ENCODE data around the gene MARK2.

The MARK2 gene

DNA sequence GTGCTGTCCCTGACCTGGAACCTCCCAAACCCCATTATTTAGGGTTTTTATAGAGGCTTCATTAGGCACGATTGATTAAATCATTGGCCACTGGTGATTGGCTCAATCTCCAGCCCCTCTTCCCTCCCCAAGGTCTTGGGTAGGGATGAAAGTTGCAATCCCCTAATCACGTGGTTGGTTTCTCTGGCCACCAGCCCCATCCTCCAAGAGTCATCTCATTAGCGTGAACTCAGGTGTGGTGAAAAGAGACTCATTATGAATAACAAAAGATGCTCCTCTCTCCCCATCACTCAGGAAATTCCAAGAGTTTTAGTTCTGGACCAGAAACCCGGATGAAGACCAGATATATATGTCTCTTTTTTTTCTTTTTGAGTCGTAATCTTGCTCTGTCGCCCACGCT lies 7.6 kb upstream of the MARK2 start:
- no peak for DNase-seq

- no peak for DNase-seq
Observed at GRCh38 chr11:63832336-63832735, 6.6 kb upstream of the MARK2 start.

GRCh38 chr11:63833048-63833447 lies 5.9 kb upstream of the MARK2 start:
- DNase-seq, result no peak

DNA sequence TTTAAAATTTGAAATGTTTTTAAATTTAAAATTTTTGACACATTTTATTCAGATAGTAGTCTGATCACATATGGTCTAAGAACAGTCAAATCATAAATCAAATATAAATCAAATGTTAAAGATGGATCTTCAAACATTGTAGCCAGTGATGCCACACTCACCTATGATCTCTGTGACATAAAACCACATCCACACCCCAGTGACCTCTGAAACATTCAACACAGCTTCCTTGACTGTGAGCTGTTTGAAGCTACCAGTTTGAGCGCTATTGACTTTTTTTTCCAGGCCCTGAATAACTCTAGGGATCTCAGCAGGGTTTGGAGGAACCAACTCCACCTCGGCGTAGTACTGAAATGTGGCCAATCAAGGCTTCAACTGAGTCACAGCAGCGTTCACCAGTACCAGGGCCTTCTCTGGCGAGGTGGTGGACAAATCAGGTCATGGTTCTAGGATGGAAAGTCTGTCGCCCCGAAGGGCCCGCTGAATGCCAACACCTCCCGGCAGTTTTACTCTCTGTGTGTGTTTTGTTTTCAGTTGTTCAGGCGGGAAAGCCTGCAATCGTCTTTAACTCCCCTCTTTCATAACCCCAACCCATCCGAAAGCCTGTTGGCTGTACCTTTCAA lies 4.3 kb upstream of the MARK2 start:
- DNase-seq, result no peak

DNA sequence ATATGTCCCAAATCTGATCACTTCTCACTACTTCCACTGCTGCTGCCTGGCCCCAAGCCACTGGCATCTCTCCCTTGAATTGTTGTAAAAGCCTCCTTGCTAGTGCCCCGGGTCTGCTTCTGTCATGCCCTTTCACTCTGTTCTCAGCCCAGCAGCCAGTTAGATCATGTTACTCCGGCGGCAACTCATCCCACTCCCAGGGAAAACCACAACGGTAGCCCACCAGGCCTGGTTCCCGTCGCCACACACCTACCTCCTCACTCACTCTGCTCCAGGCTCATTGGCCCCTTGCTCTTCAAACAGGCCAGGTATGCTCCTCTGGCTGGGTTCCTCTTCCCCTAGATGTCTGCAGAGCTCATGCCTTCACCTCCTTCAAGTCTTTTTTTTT lies 3.8 kb upstream of the MARK2 start:
- no peak for DNase-seq

DNA sequence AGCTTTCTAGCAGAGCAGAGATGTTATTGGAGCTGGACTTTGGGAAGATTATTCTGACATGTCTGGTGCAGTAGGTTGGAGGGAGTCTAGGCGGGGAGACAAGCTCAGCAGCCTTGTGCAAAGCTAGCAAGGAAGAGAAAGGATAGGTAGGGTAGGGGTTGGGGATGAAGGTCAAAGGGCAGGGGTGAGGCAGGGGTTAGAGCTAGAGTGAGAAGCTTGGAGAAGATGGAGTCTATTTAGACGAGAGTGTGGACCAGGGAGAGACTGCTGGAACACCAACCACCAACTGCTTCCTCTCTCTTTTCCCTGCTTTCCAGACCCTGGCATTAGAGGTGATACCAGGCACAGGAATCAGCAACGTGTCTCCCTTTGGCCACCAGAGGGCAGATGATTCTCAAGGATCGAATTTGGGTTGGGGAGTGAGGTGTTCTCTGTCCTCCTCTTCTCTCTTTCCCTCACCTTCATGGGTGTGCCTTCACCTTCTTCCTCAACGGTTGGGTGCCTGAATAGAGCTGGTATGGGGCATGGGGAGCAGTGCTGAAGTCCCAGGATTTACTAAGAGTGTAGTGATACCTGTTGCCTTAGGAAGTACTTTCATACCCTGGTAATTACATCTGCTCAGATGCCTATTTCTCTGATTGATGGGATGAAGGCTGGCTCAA lies 1.8 kb upstream of the MARK2 start:
- DNase-seq, result peak; percentile 67

DNA sequence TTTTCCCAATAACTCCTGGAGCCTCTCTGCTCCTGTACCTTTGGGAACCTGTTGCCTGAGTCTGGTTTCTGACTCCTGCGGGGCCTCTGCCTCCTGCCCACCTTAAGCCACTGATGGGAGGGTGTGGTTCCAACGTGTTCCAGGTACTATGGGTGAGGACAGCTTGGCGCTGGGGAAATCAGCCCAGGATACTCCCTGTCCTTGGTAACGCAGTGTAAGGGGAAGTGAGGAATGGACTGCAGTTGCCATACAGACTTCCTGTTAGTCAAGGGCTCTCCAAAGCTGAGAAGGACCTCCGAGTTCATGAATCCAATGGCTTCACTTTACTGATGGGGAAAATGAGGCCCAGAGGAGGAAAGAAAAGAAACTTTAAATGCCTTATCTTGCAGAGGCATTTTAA lies 1.2 kb upstream of the MARK2 start:
- DNase-seq, result no peak

GRCh38 chr11:63838150-63838677 lies 696 bp upstream of the MARK2 start:
- no peak for DNase-seq

GRCh38 chr11:63839508-63840355 lies 822 bp downstream of the MARK2 start:
- no peak for DNase-seq

DNA sequence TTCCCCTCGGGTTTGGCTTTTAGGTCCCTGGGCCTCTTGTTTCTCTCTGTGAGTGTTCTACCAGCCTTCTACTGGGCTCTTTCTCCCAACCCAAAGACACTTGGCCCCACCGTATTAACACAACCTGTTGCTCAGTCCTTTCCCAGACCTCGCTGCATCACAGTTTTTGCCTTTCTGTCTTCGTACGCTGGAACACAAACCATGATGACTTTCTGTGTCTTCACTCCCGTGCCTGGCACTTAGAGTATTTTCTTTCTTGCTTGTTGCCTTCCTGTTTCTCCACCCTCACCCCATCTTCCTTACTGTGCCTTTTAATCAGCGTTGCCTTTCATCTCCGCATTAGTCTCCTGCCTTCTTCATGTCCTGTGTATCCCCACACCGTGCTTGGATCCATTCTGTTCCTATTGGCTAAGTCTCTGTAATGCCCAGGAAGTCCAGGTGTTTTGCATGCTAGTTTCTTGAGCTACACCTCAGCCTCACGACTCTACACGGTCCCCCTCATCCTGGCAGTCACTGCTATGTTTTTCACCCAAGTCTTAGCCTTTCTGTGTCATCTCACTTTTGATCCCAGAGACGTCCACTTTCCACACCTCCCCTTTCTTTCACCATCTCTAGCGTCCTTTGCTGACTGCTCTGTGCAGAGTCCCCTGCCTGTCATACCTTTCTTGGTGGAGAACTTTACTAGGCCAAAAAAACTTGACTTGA lies 1.6 kb downstream of the MARK2 start:
- no peak for DNase-seq

DNA sequence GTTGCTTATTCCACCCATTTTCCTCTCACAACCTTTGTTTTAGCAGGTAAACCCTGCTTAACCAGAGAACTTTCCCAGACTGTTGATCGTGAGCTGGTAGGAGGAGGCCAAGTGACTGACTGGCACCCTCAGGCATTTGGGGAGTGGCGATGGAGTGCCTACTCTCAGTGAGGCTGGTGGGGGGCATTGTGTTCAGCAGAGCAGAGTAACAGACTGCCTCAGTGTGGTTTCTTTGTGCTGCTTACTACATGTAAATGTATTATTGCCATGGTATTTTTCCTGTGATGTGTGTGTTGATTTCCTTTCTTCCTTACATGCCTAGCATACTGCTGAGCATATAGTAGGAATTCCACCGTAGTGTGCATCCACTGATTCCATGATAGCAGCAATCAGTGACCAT lies 2.6 kb downstream of the MARK2 start:
- peak; percentile 35 for DNase-seq

- no peak for DNase-seq
Observed at GRCh38 chr11:63843041-63843440, 4.1 kb downstream of the MARK2 start.

DNA sequence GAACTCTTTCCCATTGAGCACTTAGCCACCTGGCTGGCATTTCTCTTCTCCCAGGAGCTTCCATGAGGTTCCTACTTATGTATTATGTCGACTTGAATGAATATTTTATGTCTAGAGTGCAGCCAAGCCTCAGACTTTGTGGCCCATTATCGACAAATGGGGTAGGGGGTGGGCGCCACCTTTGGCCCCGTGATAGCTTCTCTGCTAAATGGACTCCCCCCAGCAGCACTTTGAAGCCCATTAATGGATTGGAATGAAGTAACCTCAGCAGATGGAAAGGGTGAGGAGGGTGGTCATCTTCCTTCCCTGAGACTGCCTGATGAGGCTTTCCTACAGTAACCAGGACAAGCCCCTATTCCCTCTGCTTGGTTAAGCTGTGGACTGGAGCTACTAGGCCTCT lies 5.9 kb downstream of the MARK2 start:
- no peak for DNase-seq

- DNase-seq, result peak; percentile 79
Observed at GRCh38 chr11:63845303-63845702, 6.4 kb downstream of the MARK2 start.

DNA sequence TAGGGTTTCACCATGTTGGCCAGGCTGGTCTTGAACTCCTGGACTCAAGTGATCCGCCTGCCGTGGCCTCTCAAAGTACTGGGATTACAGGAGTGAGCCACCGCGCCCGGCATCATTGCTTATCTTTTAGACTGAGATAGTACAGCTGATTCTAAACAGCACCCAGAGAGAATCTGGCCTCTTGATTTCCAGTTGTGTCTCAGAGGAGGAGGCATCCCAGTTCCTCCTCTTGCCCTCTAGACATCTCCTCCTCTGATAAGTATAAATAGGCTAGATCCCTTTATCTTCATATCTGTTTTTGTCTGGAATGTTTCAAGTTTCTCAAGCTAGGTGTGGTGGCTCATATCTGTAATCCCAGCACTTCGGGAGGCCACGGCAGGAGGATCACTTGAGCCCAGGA lies 7.0 kb downstream of the MARK2 start:
- DNase-seq, result no peak

GRCh38 chr11:63846897-63847296 lies 8.0 kb downstream of the MARK2 start:
- no peak for DNase-seq

GRCh38 chr11:63847363-63847762 lies 8.5 kb downstream of the MARK2 start:
- no peak for DNase-seq

GRCh38 chr11:63849691-63850090 lies 10.8 kb downstream of the MARK2 start:
- no peak for DNase-seq

- DNase-seq, result no peak
Observed at GRCh38 chr11:63850920-63851319, 12.0 kb downstream of the MARK2 start.

DNA sequence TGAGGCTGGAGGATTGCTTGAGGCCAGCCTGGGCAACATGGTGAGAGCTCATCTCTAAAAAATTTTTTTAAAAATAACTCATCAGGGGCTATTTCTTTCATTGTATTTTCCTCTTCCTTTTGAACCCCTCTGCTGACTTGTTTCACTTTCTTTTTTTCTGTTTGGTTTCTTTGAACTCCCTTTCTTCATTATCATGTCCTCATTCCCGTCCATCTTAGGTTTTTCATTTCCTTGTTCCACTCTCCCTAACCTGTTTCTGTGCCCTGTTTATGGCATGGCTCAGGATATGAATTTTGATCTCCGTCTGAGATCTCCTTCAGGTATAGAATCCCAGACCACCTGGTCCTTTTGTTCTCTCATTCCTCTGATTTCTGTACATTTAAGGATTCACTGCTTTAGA lies 12.5 kb downstream of the MARK2 start:
- DNase-seq, result no peak

DNA sequence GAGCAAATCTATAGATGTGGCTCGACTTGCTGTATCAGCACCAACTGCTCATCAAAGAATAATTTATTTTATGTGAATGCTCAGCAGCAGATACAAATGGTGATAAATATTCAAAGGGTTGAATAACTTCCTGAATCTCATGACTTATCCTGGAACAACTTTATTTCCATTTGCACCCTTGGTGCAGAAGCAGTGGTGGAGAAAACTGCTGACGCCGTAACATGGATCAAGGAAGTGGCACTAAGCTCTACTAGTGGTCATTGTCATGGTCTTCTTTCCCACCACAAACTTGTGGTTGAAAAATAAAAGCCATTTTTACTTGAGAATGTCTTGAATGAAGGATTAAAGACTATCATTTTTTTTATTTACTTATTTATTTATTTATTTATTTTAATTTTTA lies 14.6 kb downstream of the MARK2 start:
- DNase-seq, result no peak

DNA sequence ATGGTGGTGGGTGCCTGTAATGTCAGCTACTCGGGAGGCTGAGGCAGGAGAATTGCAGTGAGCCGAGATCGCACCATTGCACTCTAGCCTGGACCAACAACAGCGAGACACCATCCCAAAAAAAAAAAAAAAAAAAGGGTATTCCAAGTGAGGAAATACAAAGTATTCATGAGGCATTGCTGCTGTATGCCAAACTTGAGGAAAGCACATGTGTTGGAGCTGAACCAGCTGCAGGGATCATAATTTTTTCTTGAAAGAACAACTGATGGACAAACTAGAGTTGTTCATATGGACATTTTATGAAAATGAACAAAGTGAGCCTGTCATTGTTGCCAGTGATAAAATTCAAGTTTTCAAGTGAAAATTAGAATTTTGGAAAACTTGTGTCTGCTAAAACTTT lies 15.8 kb downstream of the MARK2 start:
- no peak for DNase-seq

GRCh38 chr11:63855975-63856374 lies 17.1 kb downstream of the MARK2 start:
- no peak for DNase-seq

All from fibroblast of skin of right quadriceps (primary cell).